DLD1 (cell line): ENCODE measurements around the gene MVB12A.

ENCODE experiments used
- in situ Hi-C: cut with HindIII; loops from 2 replicates; pipeline ENCODE4 v1.10.0; 2017; ENCODE audit warnings: low sequenced_read_pairs

The MVB12A gene

DNA sequence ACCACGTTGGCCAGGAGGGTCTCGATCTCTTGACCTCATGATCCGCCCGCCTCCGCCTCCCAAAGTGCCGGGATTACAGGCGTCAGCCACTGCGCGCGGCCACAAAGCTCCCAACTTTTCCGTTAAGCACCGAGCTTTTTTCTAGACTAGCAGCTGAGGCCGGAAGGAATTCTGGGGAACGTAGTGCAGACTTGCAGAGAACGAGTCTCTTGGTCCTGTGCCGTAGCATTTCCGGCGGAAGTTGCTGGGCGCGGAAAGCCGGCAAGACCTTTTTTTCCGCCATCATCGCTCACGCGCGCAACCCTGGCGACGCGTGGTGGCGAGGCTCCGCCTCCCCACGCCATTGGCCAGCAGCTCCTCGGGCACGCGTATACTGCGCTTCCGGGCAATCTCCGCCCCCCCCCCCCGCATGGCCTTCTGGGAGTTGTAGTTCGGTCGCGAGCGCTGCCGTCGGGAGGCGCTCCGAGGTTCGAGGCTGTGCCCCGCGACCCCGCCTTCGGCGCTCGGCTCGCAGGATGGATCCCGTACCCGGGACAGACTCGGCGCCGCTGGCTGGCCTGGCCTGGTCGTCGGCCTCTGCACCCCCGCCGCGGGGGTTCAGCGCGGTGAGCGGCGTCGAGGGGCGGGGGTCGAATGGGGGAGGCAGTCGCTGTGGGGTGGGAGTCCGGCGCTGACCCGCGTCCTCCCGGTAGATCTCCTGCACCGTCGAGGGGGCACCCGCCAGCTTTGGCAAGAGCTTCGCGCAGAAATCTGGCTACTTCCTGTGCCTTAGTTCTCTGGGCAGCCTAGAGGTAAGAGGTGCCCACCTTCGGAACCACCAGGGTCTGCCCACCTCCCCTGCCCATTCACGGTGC lies at the start of gene MVB12A:
Gene MVB12A (plus strand): TSS at position 427 of the 854 bp plus-strand sequence. CDS start 89 bp downstream, at position 516.
- in situ Hi-C loops: no loop called here

DNA sequence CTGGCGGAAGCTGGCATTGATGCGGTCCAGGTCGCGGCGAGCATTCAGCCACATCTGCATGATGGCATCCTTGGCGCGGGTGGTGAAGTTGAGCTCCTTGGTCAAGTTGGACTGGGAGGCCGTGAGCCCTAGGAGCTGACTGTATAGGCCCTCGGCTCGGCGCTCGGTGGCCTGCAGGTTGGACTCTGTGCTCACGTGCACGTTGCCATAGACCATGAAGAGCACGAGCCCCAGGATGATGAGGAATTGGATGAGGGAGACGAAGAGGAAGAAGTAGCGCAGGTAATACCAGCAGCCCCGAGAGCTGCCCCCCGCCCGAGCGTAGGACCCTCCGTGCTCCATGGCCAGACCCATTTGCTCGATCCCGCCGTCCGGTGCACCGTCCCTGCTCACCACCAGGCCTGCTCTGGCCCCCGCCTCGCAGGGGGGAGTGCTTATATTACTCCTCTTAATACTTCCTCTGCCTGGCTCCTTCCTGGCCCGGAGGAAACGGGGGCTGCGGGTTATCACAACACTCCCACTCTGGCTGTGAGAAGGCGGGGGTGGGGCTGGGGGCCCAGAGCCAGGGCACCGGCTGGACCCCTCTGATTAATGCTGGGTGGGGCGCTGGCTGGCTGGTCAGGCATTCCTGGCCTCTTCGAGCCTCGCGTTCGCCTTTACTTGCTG lies 42.8 kb upstream of the MVB12A start, which contains the start of gene PLVAP:
Gene PLVAP (minus strand): TSS at position 408 of the 666 bp plus-strand sequence. CDS start 54 bp downstream, at position 354.
- in situ Hi-C loops: no loop called here

DNA sequence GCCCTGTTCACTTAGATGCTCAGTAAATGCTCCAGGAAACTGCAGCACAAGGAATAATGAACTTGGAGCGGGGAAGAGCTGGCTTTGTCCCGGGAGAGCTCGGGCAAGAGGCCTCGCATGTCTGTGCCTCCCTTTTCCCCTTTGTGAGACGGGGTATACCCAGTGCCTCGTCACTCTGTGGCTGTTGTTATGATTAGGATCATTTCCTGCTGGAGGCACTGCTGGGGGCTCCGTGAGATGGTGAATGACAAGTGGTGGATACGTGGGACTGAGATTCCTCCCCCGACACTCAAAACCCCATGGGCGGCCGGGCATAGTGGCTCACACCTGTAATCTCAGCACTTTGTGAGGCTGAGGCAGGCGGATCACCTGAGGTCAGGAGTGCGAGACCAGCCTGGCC lies 41.6 kb upstream of the MVB12A start:
- in situ Hi-C loops: no loop called here

DNA sequence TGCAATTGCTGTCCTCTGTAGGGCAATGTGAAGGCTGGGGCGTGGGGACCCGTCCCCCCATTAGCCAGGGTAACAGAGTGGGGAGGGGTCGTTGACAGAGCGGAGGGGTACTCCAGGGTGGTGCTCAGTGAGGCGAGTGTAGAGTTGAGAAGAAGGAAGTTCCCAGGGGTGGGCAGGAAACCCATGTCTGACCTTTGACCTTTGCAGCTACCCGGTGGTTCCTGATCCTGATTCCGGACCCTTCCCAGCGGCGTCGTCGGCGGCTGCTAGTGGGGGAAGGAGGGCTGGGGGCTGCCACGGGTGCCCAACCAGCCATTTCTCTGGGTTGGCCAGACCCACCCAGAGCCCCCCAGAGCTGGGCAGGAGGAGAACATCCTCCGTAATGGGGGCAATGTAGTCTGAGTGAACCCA lies 40.6 kb upstream of the MVB12A start:
- in situ Hi-C loops: no loop called here

DNA sequence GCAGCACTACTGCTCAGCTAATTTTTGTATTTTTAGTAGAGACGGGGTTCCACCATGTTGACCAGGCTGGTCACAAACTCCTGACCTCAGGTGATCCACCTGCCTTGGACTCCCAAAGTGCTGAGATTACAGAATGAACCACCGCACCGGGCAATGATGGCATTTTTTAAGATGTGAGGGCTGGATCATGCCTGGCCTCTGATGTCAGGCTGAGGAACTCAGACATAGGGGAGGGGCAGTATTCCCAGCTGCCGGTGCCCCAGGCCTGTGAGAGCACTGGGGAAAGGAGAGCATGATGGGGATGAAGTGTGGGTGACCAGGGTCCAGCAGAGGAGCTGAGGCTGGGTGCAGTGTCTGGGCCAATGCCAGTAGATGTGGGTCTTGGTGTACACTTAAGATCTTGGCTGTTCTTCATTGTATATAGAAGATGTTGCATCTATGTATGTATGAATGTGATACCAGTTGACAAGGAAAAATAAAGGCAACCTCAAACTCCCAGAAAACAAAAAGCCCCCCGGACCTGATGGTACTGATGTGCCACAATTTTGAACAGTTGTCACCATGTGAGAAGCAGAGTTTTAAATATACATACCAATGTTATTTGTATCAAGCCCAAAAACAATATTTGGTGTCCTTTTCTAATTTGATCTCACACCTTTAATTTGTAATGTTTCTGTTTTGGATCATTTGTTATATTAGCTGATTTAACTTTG lies 39.3 kb upstream of the MVB12A start:
- in situ Hi-C loops: no loop called here

DNA sequence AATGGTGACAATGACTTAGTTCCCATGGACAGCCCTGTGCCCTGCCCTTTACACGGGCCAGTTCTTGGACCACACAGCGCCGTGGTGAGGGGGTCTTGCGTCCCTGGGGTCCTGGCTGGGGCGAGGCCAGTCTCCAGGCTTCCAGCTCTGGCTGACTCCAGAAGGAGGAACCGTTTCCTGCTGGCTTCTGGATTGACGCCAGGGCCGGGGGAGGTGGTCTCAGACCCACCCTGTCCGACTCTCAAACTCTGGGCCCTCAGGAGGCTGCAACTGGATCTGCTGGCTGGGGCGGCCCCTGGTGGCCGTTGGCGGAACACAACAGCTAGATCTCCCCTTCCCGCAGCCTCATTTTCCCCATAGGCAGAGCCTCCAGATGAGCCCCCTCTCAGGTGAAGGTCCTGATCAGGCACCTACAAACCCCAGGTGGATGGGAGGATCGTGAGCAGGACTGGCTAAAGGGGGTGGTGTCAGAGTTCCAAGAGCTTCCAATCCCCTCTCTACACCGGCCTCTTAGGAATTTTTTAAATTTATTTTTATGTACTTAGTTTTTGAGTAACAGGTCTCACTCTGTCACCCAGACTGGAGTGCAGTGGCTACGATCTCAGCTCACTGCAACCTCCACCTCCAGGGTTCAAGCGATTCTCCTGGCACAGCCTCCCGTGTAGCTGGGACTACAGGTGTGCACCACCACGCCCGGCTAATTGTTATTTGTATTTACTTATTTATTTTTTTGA lies 33.8 kb upstream of the MVB12A start:
- in situ Hi-C loops: no loop called here

DNA sequence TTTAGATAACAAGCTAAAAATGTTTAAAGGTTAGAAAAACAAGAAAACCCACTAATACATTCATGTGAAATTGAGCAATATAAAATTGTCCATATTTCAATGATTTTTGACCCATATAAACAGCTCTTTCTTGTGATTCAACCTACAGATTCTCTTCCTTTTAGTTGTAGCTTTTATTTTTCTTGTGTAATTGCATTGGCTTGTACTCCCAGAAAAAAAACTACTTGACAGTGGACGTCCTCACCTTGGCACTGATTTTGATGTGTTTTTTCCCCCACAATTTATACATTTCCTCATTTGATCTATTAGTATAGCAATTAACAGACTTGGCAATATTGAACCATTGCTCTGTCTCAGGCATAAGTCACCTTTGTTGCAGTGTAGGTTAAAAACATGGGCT lies 30.6 kb upstream of the MVB12A start:
- in situ Hi-C loops: no loop called here

DNA sequence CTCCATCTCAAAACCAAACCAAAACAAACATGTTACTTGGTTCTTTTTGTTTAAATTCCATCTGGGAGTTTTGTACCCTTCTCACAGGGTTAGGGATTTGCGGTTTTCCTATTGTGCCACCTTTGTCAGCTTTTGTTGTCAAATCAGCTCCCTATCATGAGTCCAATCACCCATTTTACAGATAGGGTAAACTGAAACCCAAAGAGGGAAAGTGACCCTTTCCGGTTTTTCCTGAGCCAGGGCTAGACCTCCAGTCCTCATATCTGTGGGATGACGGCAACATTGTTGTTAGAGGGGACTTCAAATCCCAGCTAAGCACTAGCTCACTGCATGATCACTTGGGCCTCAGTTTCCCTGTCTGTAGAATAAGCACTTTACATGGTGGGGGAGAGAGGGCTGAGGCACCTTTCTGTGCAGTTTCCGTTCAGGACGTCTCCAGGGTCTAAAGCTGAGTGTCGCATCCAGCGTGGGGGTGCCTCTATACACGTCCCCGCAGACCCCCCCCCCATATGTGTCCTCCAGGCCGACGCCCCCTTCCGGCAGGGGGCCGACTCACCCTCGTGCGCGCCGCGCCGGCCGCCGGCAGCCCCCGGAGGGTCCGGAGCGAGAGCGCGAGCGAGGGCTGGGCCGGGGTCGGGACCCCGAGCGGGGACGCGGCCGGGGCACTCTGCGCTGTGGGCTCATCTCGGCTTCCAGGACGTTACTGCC lies 29.7 kb upstream of the MVB12A start:
- in situ Hi-C loops: no loop called here

DNA sequence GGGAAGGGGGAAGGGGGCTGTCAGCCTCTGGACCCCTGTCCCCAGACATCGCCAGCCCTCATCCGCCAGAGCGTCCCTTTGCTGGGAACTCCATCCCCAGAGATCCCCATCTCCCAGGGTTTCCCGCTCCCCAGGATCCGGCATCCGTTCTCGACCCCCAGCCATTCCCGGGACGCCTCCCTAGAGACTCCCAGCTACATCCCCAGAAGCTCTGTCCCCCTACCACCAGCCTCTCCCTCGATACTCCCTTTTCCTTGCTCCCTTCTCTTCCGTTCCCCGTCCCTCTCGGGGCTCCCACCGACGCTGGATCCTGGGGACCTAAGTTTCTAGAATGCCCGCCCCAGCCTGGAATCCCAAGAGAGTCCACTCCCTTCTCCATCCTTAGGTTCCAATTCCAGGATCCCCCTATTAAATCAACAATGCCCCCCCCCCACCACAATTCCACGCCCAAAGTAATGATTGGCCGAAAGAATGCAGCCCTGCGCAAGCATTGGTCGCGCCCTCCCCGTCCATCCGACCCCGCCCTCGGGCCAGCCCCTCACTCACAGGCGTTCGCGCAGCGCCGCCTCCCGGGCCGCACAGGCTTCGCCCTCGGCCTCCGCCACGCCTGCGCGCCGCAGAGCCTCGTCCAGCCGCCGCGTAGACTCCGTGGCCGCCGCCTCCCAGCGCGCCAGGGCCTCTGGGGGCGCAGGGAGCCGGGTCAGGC lies 29.0 kb upstream of the MVB12A start:
- in situ Hi-C loops: no loop called here

DNA sequence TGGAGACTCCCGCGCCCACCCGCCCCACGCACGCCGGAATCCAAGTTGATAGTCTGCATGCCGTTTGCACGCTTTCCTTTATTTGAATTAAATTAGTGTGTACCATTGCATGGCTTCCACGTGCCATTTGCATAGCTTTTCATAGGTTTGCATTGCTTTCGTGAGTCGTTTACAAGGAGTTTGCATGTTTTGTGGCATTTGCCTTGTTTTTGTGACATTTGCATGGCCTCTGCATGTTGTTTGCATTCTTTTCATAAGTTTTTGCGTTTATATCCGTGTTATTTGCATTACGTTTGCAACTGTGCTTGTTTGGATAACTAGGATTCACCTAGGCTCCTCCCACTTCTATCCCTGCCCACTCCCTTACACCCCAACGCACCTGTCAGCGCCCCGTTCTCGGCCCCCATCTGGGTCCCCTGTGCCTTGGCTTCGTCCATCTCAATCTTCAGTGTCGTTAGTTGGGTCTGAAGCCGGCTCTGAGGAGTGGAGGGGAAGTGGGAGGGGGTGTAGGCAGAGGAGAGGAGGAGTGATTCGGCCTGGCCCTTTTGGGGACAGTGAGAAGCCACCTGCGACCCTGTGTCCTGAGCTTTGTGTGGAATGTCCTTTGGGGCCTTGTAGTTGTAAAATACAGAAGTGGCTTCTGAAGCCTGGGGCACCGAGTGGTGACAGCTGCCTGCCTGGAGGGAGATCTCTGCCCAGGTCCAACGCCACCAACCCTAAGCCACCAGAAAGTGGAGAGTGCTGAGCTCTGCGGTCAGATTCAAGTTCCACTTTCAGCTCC lies 28.3 kb upstream of the MVB12A start:
- in situ Hi-C loops: no loop called here

DNA sequence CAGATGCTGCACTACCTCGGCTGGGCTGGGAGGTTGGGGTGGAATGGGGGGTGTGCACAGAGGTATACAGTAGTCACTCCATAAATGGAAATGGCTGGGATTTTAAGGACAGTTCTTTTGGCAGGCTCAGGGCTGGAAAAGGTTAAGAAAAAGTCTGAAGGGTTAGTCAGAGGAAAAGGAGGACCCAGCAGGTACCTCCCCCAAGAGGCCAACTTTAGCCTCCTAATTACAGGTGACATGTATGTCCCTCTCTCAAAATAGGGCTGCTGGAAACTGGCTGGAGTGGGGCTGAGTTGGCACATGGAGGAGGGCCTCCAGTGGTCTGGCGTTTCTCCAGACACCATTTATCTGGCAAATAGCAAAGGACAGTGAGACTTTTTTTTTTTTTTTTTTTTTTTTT lies 26.8 kb upstream of the MVB12A start:
- in situ Hi-C loops: no loop called here

DNA sequence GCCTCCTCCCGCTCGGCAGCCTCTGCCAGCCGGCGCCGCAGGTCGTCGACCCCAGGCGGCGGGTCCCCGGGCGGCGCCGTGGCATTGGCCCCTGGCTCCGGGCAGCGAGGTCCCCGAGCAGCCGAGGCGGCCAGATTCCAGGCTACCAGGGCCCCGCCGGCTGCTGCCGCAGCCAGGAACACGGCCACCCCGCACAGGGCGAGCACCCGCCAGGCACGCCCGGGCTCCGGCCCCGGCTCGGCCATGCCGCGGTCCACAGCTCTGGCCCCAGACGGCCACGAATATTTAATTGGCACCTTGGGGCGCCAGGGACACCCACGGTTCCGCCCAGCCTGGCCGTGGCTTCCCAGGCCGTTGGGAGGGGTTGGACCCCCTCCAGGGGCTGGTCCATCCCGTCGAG lies 25.9 kb upstream of the MVB12A start, which contains the start of gene CCDC194:
Gene CCDC194 (minus strand): TSS at position 283 of the 400 bp plus-strand sequence. CDS start 38 bp downstream, at position 245.
- in situ Hi-C loops: no loop called here

DNA sequence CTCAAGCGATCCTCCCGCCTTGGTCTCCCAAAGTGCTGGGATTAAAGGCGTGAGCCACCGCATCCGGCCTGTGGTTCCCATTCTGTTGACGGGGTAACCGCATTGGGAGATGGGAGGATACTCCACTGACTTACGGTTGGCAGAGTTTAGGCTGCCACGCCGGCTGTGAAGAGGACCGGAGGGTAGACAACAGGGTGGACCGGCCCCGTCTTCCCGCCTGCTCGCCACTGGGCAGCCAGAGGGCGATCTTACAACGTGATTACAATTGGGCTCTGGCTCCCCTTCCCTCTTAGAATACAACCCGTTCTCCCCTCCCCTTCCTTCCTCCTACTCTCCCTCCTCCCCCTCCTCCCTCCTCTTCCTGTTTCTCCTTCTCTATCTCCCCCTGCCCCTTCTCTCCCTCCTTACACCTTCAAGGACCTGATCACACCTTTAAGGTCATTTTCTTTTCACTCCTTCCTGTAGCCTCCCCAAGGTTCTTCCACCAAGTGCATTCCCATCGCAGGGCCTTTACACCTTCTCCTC lies 24.9 kb upstream of the MVB12A start:
- in situ Hi-C loops: no loop called here

DNA sequence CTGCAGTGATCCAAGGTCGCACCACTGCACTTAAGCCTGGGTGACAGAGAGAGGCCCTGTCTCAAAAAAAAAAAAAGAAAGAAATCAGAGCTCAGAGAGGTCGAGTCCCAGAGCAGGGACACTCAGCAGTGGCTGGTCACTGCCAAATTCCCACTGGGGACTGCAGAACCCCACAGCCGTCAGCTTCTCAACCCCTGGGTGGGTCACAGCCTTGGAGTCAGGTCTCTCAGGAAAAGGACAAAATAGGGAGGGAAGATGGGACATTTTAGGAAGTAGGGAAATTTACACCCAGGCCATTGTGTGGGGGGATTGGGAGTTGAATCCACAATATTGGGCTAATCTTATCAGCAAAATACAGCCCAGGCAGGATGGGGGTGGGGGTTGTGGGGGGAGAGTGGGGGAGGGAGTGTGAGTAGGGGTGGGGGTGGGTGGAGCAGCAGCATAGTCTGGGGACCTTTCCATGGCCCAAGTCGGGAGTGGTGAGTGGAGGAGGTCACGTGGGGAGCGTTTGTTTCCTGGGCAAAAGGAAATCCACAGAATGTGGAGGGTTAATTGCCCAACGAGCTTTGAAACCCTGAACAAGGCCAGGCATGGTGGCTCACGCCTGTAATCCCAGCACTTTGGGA lies 20.8 kb upstream of the MVB12A start:
- in situ Hi-C loops: no loop called here

DNA sequence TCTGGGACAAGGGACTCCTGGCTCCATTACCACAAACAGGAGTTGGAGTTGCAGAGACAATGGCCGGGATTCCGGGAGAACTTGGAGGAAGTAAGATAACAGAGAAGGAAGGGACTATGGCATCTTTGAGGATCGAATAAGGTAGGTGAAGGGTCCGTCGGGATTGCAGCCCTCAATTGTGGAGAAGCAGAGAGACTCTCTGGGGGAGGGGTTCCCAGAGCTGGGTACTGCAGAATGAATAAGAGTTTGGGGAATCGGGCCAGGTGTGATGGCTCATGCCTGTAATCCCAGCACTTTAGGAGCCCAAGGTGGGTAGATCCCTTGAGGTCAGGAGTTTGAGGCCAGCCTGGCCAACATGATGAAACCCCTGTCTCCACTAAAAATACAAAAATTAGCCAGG lies 18.2 kb upstream of the MVB12A start:
- in situ Hi-C loops: no loop called here

DNA sequence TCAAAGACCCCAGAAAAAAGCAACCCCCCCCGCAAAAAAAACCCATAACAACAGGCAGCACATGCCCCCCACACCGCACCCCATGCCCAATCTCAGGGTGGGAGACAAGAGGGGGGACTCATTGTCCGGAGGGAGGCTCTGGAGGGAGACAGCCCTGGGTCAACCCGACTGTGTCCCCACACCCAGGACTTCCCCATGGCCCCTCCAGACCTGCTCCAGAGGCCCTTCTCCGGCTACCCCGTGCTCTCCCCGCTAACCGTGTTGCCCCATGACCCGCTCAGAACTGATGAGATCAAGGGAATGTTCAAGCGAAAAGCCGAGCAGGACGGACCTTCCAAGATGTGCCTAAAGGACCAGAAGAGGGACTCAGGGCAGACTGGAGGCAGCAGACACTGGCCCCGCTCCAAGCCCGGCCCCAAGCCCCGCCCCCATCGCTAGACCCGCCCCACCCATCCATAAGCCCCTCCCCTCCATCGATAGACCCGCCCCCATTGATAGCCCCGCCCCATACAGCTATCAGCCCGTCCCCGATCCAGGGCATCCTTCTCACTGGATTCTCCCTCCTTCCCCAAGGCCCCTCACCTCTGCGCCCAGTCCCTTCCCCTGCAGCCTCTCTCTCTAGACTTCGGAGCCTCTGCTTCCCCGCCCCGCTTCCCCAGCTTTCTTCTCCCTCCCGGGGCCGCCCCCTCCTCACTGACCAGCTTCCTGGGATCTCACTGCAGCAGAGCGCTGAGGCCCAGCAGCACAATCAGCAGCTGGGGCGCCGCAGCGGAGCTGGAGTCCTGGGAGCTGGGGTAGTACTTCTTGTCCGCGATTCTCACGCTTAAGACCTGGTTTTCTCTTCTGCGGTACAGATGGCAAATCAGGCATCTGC lies 16.6 kb upstream of the MVB12A start:
- in situ Hi-C loops: no loop called here

DNA sequence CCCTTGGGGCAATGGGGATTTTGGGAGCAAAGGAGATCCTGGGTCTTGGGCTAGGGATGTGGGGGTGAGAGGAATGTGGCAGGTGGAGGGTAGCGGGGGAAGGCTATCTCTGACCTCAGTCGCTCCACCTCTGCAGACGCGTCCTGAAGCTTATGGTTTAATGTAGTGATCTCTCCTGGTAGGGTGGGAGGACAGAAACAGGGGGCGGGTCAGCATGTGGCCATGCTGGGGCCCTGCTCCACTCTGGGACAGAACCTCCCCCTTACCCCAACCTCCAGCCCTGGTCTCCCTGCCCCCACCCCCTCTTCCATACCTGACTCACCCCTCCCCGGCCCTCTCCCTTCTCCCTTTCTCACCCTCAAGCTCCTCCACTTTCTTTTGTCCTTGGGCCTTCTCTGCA lies 15.8 kb upstream of the MVB12A start:
- in situ Hi-C loops: no loop called here
